ENCODE measurements around the gene USB1. TPM values are rescaled to one million over a fixed set of nuclear protein-coding genes. Genes with fewer than 3 reads are reported as not detected.

USB1 gene
- total RNA-seq, 1 experiment from 2014 or later: 18.7 TPM

GRCh38 chr16:58063377-58064076 lies 62.3 kb downstream of the USB1 start:
- Histone ChIP-seq H4K20me1 (ENCODE audit: low read length) (no peaks in the 10 kb centered on the region), H3K27me3 (ENCODE audit: low read length) (no peaks in the 10 kb centered on the region), H3K36me3 (ENCODE audit: low read depth, low read length) (no peaks in the 10 kb centered on the region), H3K4me1 (ENCODE audit: insufficient read depth, low read length) (no peaks in the 10 kb centered on the region), H3K4me2 (ENCODE audit: low read length) (no peak overlapping the region), H3K79me2 (ENCODE audit: low read length) (no peaks in the 10 kb centered on the region), H3K4me3 (ENCODE audit: low read length) (no peak overlapping the region), H3K27ac (ENCODE audit: low read length) (no peak overlapping the region), H3F3A (ENCODE audit: low read length, unreplicated experiment) (no peaks in the 10 kb centered on the region), H3K9me2 (replicated peaks; ENCODE audit: low read length) (no peaks in the 10 kb centered on the region), H3K9me3 (ENCODE audit: low read length) (no peaks in the 10 kb centered on the region), H2AFZ (ENCODE audit: low read length) (no peak overlapping the region), H3K9ac (ENCODE audit: low read length) (no peak overlapping the region)
- ChIA-PET POLR2A (ENCODE audit: unreplicated experiment) (no interaction called here), CTCF (no interaction called here)
- TF ChIP-seq CTCF (conservative IDR thresholded peaks at IDR 0.05; ENCODE audit: low read depth, low read length): no peak
- no peak for TF ChIP-seq EZH2 (IDR thresholded peaks at IDR 0.05; ENCODE audit: low read length, unreplicated experiment)
- TF ChIP-seq EZH2phosphoT487 (IDR thresholded peaks at IDR 0.05; ENCODE audit: borderline replicate concordance, low read length): no peak
- DNase-seq (no peak), ATAC-seq (no peak)
- intact Hi-C loops (cut with micrococcal nuclease): no loop called here
- BruUV-seq (replicated peaks): no TSS peak

GRCh38 chr16:58070585-58070984 lies 69.4 kb downstream of the USB1 start:
- Histone ChIP-seq H3K4me1 (ENCODE audit: insufficient read depth, low read length) (no peaks in the 10 kb centered on the region), H4K20me1 (ENCODE audit: low read length) (no peaks in the 10 kb centered on the region), H3K4me2 (ENCODE audit: low read length) (no peak overlapping the region), H3F3A (ENCODE audit: low read length, unreplicated experiment) (no peaks in the 10 kb centered on the region), H3K9me2 (replicated peaks; ENCODE audit: low read length) (no peaks in the 10 kb centered on the region), H3K27ac (ENCODE audit: low read length) (no peak overlapping the region), H3K9me3 (ENCODE audit: low read length) (no peaks in the 10 kb centered on the region), H2AFZ (ENCODE audit: low read length) (no peak overlapping the region), H3K4me3 (ENCODE audit: low read length) (no peak overlapping the region), H3K27me3 (ENCODE audit: low read length) (no peaks in the 10 kb centered on the region), H3K9ac (ENCODE audit: low read length) (no peak overlapping the region), H3K36me3 (ENCODE audit: low read depth, low read length) (no peaks in the 10 kb centered on the region), H3K79me2 (ENCODE audit: low read length) (no peaks in the 10 kb centered on the region)
- BruUV-seq (replicated peaks): no TSS peak
- intact Hi-C loops (cut with micrococcal nuclease): no loop called here
- CTCF ChIA-PET: no interaction called here
- ATAC-seq: no peak
- POLR2A ChIA-PET (ENCODE audit: unreplicated experiment): no interaction called here
- no peak for DNase-seq
- TF ChIP-seq CTCF (conservative IDR thresholded peaks at IDR 0.05; ENCODE audit: low read depth, low read length): no peak
- TF ChIP-seq EZH2phosphoT487 (IDR thresholded peaks at IDR 0.05; ENCODE audit: borderline replicate concordance, low read length): no peak
- TF ChIP-seq EZH2 (IDR thresholded peaks at IDR 0.05; ENCODE audit: low read length, unreplicated experiment): no peak

Other genes starting within 250 kb of the USB1 start
- gene KIFC3, start 198.9 kb upstream of the USB1 start, total RNA-seq (2014; rRNA removed): 32.6 and 42.2 TPM in 2 replicates
- gene CNGB1, start 30.3 kb upstream of the USB1 start, total RNA-seq (2014; rRNA removed): 0.04 TPM in 1 of 2 replicates, not detected in the other
- gene ZNF319, start 735 bp upstream of the USB1 start, total RNA-seq (2014; rRNA removed): 2.2 TPM in 2 replicates
- gene MMP15, start 24.3 kb downstream of the USB1 start, total RNA-seq (2014; rRNA removed): 6.3 and 9.4 TPM in 2 replicates
- gene CFAP20, start 128.0 kb downstream of the USB1 start, total RNA-seq (2014; rRNA removed): 43.3 and 58.3 TPM in 2 replicates
- 14.2 and 17.7 TPM in 2 replicates for gene CSNK2A2, start 196.7 kb downstream of the USB1 start, total RNA-seq (2014; rRNA removed)